Osteoblast (primary cell): ENCODE results near the gene HOXB13. TPM values are rescaled to one million over a fixed set of nuclear protein-coding genes. Genes with fewer than 3 reads are reported as not detected.

Experiments used
- DNase-seq: peaks from one replicate; pipeline ENCODE4 v3.0.0; 2011; ENCODE audit warnings: low spot score, mixed read lengths; ENCODE audit not compliant: insufficient read length; ENCODE audit errors: missing footprints
- H2AFZ ChIP-seq: 2 replicates; pipeline ENCODE4 v1.6.0; 2011; ENCODE audit warnings: mild to moderate bottlenecking, low read length
- H3K27ac ChIP-seq: 2 replicates; pipeline ENCODE4 v1.5.1; 2011; ENCODE audit warnings: mild to moderate bottlenecking, low read depth, low read length, moderate library complexity
- H3K27me3 ChIP-seq: 2 replicates; pipeline ENCODE4 v1.6.0; 2012; ENCODE audit warnings: mild to moderate bottlenecking, control low read depth, inconsistent platforms, low read length, moderate library complexity; ENCODE audit not compliant: insufficient read depth
- H3K36me3 ChIP-seq: 2 replicates; pipeline ENCODE4 v1.5.1; 2011; ENCODE audit warnings: mild to moderate bottlenecking, low read length, control low read depth, moderate library complexity; ENCODE audit not compliant: insufficient read depth
- H3K4me1 ChIP-seq: 2 replicates; pipeline ENCODE4 v1.5.1; 2011; ENCODE audit warnings: mild to moderate bottlenecking, low read length, control low read depth, moderate library complexity; ENCODE audit not compliant: insufficient read depth
- H3K4me2 ChIP-seq: 2 replicates; pipeline ENCODE4 v1.6.0; 2011; ENCODE audit warnings: mild to moderate bottlenecking, low read length; ENCODE audit not compliant: insufficient read depth
- H3K4me3 ChIP-seq: fragments of 200-600 bp; sonication (generic); 3 replicates; pipeline ENCODE4 v1.5.1; 2012; ENCODE audit warnings: mild to moderate bottlenecking, low read length, inconsistent platforms; ENCODE audit not compliant: insufficient read depth
- H3K79me2 ChIP-seq: 2 replicates; pipeline ENCODE4 v1.6.0; 2012; ENCODE audit warnings: mild to moderate bottlenecking, low read length, control low read depth, inconsistent platforms; ENCODE audit not compliant: insufficient read depth
- H3K9me3 ChIP-seq: 2 replicates; pipeline ENCODE4 v1.5.1; 2011; ENCODE audit warnings: low read depth, low read length, control low read depth
- H4K20me1 ChIP-seq: 2 replicates; pipeline ENCODE4 v1.6.0; 2012; ENCODE audit warnings: mild to moderate bottlenecking, low read length, control low read depth; ENCODE audit not compliant: insufficient read depth
- total RNA-seq: library from RNA; depleted of rRNA; stranded (reverse); fragments of >200 nt; gene quantifications from 2 replicates; pipeline ENCODE4 v1.2.3, GENCODE V29; 2012
- TF ChIP-seq, protein P1 (sequence below): IDR thresholded peaks from 2 replicates; pipeline ENCODE4 v1.5.1; 2011; ENCODE audit warnings: mild to moderate bottlenecking, low read depth, low read length, moderate library complexity; ENCODE audit errors: extremely low read depth

HOXB13 gene
- total RNA-seq, 1 donor, result not detected

DNA sequence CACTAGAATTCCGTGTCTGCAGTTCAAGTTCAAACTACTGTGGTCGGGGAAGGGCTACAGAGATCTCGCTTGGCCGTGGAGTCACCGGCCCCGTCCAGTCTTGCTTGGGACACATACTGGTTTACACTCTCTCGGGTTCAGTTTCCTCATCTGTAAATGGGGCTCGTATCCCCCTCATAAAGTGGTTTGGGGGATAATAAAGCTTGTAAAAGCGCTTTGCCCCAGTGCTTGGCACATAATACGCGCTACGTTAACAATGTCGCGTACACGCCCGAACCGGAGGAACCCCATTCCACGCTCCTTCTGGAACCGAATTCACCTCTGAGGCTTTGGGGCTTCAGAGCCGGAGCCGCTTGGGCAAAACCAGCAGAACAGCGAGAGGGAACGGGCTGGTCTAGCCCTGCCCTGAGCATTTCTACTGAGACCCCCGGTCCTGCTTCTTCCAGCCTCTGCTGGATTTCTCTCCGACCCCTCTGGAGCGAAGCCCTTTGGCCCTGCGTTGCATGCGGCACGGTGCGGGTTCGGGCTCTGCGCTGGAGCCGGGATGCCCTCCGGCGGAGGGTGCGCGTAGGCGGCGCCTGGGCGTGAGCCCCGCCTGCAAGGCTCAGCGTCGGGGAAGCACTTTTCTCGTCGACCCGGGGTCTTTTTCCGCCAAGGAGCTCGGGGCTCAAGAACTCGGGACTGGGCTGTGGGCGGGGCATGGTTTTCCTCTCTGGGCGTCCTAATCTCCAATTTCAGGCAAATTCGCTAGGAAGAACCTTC, 26.1 kb upstream of the HOXB13 start:
- TF ChIP-seq, protein P1, sequence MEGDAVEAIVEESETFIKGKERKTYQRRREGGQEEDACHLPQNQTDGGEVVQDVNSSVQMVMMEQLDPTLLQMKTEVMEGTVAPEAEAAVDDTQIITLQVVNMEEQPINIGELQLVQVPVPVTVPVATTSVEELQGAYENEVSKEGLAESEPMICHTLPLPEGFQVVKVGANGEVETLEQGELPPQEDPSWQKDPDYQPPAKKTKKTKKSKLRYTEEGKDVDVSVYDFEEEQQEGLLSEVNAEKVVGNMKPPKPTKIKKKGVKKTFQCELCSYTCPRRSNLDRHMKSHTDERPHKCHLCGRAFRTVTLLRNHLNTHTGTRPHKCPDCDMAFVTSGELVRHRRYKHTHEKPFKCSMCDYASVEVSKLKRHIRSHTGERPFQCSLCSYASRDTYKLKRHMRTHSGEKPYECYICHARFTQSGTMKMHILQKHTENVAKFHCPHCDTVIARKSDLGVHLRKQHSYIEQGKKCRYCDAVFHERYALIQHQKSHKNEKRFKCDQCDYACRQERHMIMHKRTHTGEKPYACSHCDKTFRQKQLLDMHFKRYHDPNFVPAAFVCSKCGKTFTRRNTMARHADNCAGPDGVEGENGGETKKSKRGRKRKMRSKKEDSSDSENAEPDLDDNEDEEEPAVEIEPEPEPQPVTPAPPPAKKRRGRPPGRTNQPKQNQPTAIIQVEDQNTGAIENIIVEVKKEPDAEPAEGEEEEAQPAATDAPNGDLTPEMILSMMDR, result no peak
- no peaks in the 10 kb centered on the region for H3K36me3 ChIP-seq
- H3K4me3 ChIP-seq, result no peak overlapping the region
- H4K20me1 ChIP-seq, result peaks cover 3% of the 10 kb centered on the region
- H3K4me2 ChIP-seq, result no peak overlapping the region
- peaks cover 3% of the 10 kb centered on the region for H3K4me1 ChIP-seq
- H2AFZ ChIP-seq, result no peak overlapping the region
- DNase-seq, result peak; percentile 46
- no peaks in the 10 kb centered on the region for H3K79me2 ChIP-seq
- peaks cover 92% of the 10 kb centered on the region for H3K27me3 ChIP-seq
- no peaks in the 10 kb centered on the region for H3K9me3 ChIP-seq
- no peak overlapping the region for H3K27ac ChIP-seq

DNA sequence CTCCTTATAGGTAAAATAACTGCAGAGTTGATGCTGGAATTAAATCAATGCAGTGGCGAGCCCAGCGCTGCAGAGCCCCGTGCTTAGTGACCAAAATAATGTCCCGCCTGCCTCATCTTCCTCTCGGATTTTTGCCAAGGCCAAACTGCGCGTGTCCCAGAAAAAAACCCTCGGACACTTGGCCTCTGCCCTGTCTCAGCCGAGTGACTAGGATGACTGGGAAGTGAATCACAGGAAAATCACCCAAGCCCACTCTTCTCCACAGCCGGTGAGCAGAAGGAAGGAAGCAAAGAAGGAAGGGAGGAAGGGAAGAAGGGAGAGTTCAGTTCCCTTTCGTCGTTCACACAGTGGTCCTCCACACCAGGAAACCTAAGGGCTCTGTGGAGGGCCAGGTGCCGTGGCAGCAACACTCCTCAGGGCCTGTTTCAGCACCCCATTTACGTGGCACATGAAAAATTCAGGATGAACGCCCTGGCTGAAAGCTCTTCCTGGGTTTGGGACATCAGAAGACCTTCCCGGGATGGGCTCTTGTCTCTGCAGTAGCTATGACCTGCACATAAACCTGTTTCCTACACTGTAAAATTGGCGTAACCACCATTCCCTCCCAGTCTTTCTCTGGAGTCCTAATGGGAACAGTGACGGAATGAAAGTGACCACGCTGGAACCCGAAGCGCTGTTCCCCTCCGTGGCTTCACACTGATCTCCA, 25.4 kb upstream of the HOXB13 start:
- H3K27ac ChIP-seq, result no peak overlapping the region

DNA sequence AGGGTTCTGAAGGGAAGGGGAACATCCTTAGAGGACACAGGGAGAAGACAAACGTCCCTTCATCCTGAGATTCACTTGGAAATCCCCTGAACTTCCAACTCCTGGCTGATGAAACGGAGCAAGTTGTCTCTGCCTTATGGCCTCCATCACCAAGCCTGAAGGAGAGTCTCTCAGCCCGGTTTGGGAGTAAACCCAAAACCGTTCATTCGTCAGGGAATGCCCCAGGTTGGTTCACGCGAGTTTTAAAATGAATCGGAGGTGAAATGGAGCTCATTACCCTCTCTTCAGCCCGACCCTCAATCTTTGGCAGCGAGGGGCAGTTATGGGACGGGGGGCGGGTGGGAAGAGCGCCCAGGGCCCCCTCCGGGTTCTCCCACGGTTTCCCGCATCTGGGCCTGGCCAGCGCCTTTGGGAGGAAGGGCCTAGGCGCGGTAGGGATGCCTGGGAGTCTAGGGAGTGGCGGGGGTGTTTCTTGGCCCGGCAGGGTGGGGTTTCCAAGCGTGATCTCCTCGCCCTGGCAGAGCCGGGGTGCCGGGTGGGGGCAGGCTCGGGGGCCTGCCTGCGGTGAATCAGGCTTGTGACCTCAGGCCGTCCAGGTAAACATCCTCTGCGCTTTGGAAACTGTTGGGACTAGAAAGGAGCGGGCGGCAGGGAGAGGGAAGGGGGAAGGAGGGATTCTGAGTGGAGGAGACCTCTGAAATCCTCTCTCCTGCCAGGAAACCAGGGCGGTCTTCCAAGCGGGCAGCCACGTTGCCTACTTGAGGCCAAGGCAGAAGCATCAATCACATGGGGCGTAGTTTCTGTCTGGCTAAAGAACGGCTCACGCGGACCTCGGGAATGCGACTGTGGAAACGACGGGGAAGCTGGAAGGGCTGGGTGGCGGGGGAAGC, 24.1 kb upstream of the HOXB13 start:
- TF ChIP-seq, protein P1, result no peak
- no peaks in the 10 kb centered on the region for H3K9me3 ChIP-seq
- no peak overlapping the region for H3K4me3 ChIP-seq
- peaks cover 99% of the 10 kb centered on the region for H3K27me3 ChIP-seq
- H2AFZ ChIP-seq, result no peak overlapping the region
- H3K4me1 ChIP-seq, result peaks cover 3% of the 10 kb centered on the region
- no peaks in the 10 kb centered on the region for H3K79me2 ChIP-seq
- no peak overlapping the region for H3K4me2 ChIP-seq
- no peaks in the 10 kb centered on the region for H3K36me3 ChIP-seq
- peaks cover 3% of the 10 kb centered on the region for H4K20me1 ChIP-seq
- peak; percentile 35 for DNase-seq
- no peak overlapping the region for H3K27ac ChIP-seq

More for the DNA sequence above, 25.4 kb upstream of the HOXB13 start:
- Histone ChIP-seq H3K4me2 (no peak overlapping the region), H3K4me1 (peaks cover 3% of the 10 kb centered on the region), H3K4me3 (no peak overlapping the region), H2AFZ (no peak overlapping the region), H3K27me3 (peaks cover 95% of the 10 kb centered on the region), H4K20me1 (peaks cover 3% of the 10 kb centered on the region), H3K36me3 (no peaks in the 10 kb centered on the region), H3K9me3 (no peaks in the 10 kb centered on the region), H3K79me2 (no peaks in the 10 kb centered on the region)
- DNase-seq, result peak; percentile 79
- TF ChIP-seq, protein P1, result no peak
